Trophoblast cell (in vitro differentiated cells and primary cell): ENCODE measurements around the gene FXYD6.

Source experiments
- DNase-seq, 2 donors: peaks; one replicate each; pipeline ENCODE4 v3.0.0-alpha.2; 2016
- H2AFZ ChIP-seq: 2 replicates; pipeline ENCODE4 v1.6.1; 2013; ENCODE audit warnings: low read length, moderate library complexity, mild to moderate bottlenecking; ENCODE audit not compliant: insufficient read depth, poor library complexity
- H2AK5ac ChIP-seq: 2 replicates; pipeline ENCODE4 v1.6.1; 2013; ENCODE audit warnings: mild to moderate bottlenecking, low read length
- H2BK120ac ChIP-seq: 2 replicates; pipeline ENCODE4 v1.6.1; 2013; ENCODE audit warnings: low read length, mild to moderate bottlenecking, moderate library complexity; ENCODE audit not compliant: insufficient read depth, poor library complexity
- H2BK12ac ChIP-seq: 2 replicates; pipeline ENCODE4 v1.6.1; 2013; ENCODE audit warnings: mild to moderate bottlenecking, low read length, moderate library complexity
- H2BK5ac ChIP-seq: 2 replicates; pipeline ENCODE4 v1.6.1; 2013; ENCODE audit warnings: low read length, low read depth, moderate library complexity, mild to moderate bottlenecking; ENCODE audit not compliant: poor library complexity
- H3K14ac ChIP-seq: 2 replicates; pipeline ENCODE4 v1.6.1; 2013; ENCODE audit warnings: mild to moderate bottlenecking, low read length
- H3K18ac ChIP-seq: 2 replicates; pipeline ENCODE4 v1.6.1; 2013; ENCODE audit warnings: mild to moderate bottlenecking, low read length
- H3K23ac ChIP-seq: 2 replicates; pipeline ENCODE4 v1.6.1; 2013; ENCODE audit warnings: low read length
- H3K27ac ChIP-seq: 2 replicates; pipeline ENCODE4 v1.5.1; 2013; ENCODE audit warnings: low read depth, mild to moderate bottlenecking, inconsistent platforms, low read length, moderate library complexity
- H3K27me3 ChIP-seq: 2 replicates; pipeline ENCODE4 v1.6.1; 2013; ENCODE audit warnings: inconsistent platforms, mild to moderate bottlenecking, low read length, moderate library complexity; ENCODE audit not compliant: insufficient read depth
- H3K36me3 ChIP-seq, 2 experiments: 1 replicate in 1 of 2; 2 replicates in 1 of 2; pipeline ENCODE4 v1.6.1; 2013; ENCODE audit warnings: low read length in 2 of 2, mild to moderate bottlenecking in 2 of 2, moderate library complexity in 1 of 2; ENCODE audit not compliant: insufficient read depth in 2 of 2, control insufficient read depth in 1 of 2
- H3K4ac ChIP-seq: 2 replicates; pipeline ENCODE4 v1.6.1; 2013; ENCODE audit warnings: low read depth, mild to moderate bottlenecking, low read length, moderate library complexity
- H3K4me1 ChIP-seq, 2 experiments: 1 replicate in 1 of 2; 2 replicates in 1 of 2; pipeline ENCODE4 v1.6.1; 2013; ENCODE audit warnings: low read length in 2 of 2, mild to moderate bottlenecking in 2 of 2, moderate library complexity in 1 of 2; ENCODE audit not compliant: insufficient read depth in 2 of 2, control insufficient read depth in 1 of 2
- H3K4me2 ChIP-seq: 2 replicates; pipeline ENCODE4 v1.6.1; 2013; ENCODE audit warnings: inconsistent platforms, mild to moderate bottlenecking, low read length, moderate library complexity
- H3K4me3 ChIP-seq: 2 replicates; pipeline ENCODE4 v1.5.1; 2013; ENCODE audit warnings: mild to moderate bottlenecking, low read depth, low read length, inconsistent platforms
- H3K79me1 ChIP-seq: one replicate; pipeline ENCODE4 v1.6.1; 2013; ENCODE audit warnings: low read length
- H3K79me2 ChIP-seq: 2 replicates; pipeline ENCODE4 v1.6.1; 2013; ENCODE audit warnings: low read length, mild to moderate bottlenecking; ENCODE audit not compliant: control insufficient read depth, insufficient read depth, poor library complexity
- H3K9ac ChIP-seq: 2 replicates; pipeline ENCODE4 v1.6.1; 2013; ENCODE audit warnings: mild to moderate bottlenecking, low read length
- H3K9me3 ChIP-seq: 2 replicates; pipeline ENCODE4 v1.6.1; 2013; ENCODE audit warnings: low read depth, mild to moderate bottlenecking, control low read depth, inconsistent platforms, low read length; ENCODE audit not compliant: insufficient read depth
- H4K12ac ChIP-seq: 2 replicates; pipeline ENCODE4 v1.6.1; 2013; ENCODE audit warnings: low read depth, mild to moderate bottlenecking, low read length, moderate library complexity
- H4K8ac ChIP-seq: 2 replicates; pipeline ENCODE4 v1.6.1; 2013; ENCODE audit warnings: low read depth, mild to moderate bottlenecking, low read length, moderate library complexity
- H4K91ac ChIP-seq: one replicate; pipeline ENCODE4 v1.6.1; 2013; ENCODE audit warnings: low read depth, mild to moderate bottlenecking, low read length, moderate library complexity
- WGBS: extraction: QIAGEN DNeasy Blood & Tissue Kit; methylation state at CpG from one replicate; pipeline ENCODE4 v1.1.7; 2013; ENCODE audit warnings: missing lambda C conversion rate; ENCODE audit not compliant: insufficient read length, insufficient coverage; ENCODE audit errors: extremely low coverage; 5-methylcytosine and 5-hydroxymethylcytosine counted together

Gene FXYD6

GRCh38 chr11:117913736-117914397, 37.4 kb upstream of the FXYD6 start:
- no peak overlapping the region for H3K14ac ChIP-seq
- no peak overlapping the region for H2AFZ ChIP-seq
- no peak overlapping the region for H4K8ac ChIP-seq
- no peak overlapping the region for H3K18ac ChIP-seq
- H3K79me2 ChIP-seq = no peaks in the 10 kb centered on the region
- H3K9ac ChIP-seq = no peak overlapping the region
- no peaks in the 10 kb centered on the region for H3K79me1 ChIP-seq
- no peak overlapping the region for H4K12ac ChIP-seq
- H3K36me3 ChIP-seq = no peaks in the 10 kb centered on the region
- no peak overlapping the region for H2AK5ac ChIP-seq
- H3K27ac ChIP-seq = no peak overlapping the region
- peaks cover 3% of the 10 kb centered on the region for H3K9me3 ChIP-seq
- no peak overlapping the region for H3K4ac ChIP-seq
- no CpG with 5 or more reads among the region's 9 CpGs for WGBS
- H2BK5ac ChIP-seq = no peak overlapping the region
- no peak overlapping the region for H2BK120ac ChIP-seq
- H3K4me2 ChIP-seq = no peak overlapping the region
- H3K4me3 ChIP-seq = no peak overlapping the region
- no peak overlapping the region for H4K91ac ChIP-seq
- H2BK12ac ChIP-seq = no peak overlapping the region
- no peak overlapping the region for H3K23ac ChIP-seq
- H3K4me1 ChIP-seq = peaks cover 0 to 9% of the 10 kb centered on the region in 2 experiments
- H3K27me3 ChIP-seq = no peaks in the 10 kb centered on the region
- no peak for DNase-seq

- no peak for DNase-seq
- no peak overlapping the region for H2AK5ac ChIP-seq
- peaks cover 6 to 16% of the 10 kb centered on the region in 2 experiments for H3K4me1 ChIP-seq
- no peak overlapping the region for H4K12ac ChIP-seq
- no peak overlapping the region for H2BK12ac ChIP-seq
- H3K4me3 ChIP-seq = no peak overlapping the region
- no peak overlapping the region for H4K8ac ChIP-seq
- no peak overlapping the region for H3K27ac ChIP-seq
- no peak overlapping the region for H2BK120ac ChIP-seq
- H3K14ac ChIP-seq = no peak overlapping the region
- no peaks in the 10 kb centered on the region for H3K36me3 ChIP-seq
- no peaks in the 10 kb centered on the region for H3K27me3 ChIP-seq
- no peak overlapping the region for H3K18ac ChIP-seq
- no peak overlapping the region for H3K4me2 ChIP-seq
- H3K79me1 ChIP-seq = peaks cover under 1% of the 10 kb centered on the region
- no peak overlapping the region for H2AFZ ChIP-seq
- no peak overlapping the region for H3K4ac ChIP-seq
- peaks cover 3% of the 10 kb centered on the region for H3K9me3 ChIP-seq
- H3K79me2 ChIP-seq = no peaks in the 10 kb centered on the region
- no peak overlapping the region for H2BK5ac ChIP-seq
- no peak overlapping the region for H3K23ac ChIP-seq
- H3K9ac ChIP-seq = no peak overlapping the region
- H4K91ac ChIP-seq = no peak overlapping the region
- no CpG with 5 or more reads among the region's 7 CpGs for WGBS
Observed at GRCh38 chr11:117912497-117912896, 36.0 kb upstream of the FXYD6 start.

- H3K4me2 ChIP-seq = no peak overlapping the region
- peaks cover 10 to 19% of the 10 kb centered on the region in 2 experiments for H3K4me1 ChIP-seq
- H3K79me1 ChIP-seq = peaks cover 2% of the 10 kb centered on the region
- no peak for DNase-seq
- no peak overlapping the region for H3K9ac ChIP-seq
- H3K9me3 ChIP-seq = peaks cover 3% of the 10 kb centered on the region
- WGBS = no CpG with 5 or more reads among the region's 3 CpGs
- no peak overlapping the region for H4K91ac ChIP-seq
- H3K27me3 ChIP-seq = no peaks in the 10 kb centered on the region
- H3K4me3 ChIP-seq = no peak overlapping the region
- H2BK120ac ChIP-seq = no peak overlapping the region
- H4K8ac ChIP-seq = no peak overlapping the region
- no peak overlapping the region for H3K27ac ChIP-seq
- no peak overlapping the region for H4K12ac ChIP-seq
- H3K18ac ChIP-seq = no peak overlapping the region
- no peak overlapping the region for H3K23ac ChIP-seq
- H2AFZ ChIP-seq = no peak overlapping the region
- H2AK5ac ChIP-seq = no peak overlapping the region
- no peak overlapping the region for H3K4ac ChIP-seq
- H3K36me3 ChIP-seq = no peaks in the 10 kb centered on the region
- no peak overlapping the region for H3K14ac ChIP-seq
- no peak overlapping the region for H2BK5ac ChIP-seq
- no peaks in the 10 kb centered on the region for H3K79me2 ChIP-seq
- H2BK12ac ChIP-seq = no peak overlapping the region
Observed at GRCh38 chr11:117911694-117912093, 35.2 kb upstream of the FXYD6 start.

GRCh38 chr11:117910941-117911655, 34.6 kb upstream of the FXYD6 start:
- H3K14ac ChIP-seq = no peak overlapping the region
- H3K36me3 ChIP-seq = no peaks in the 10 kb centered on the region
- H2AFZ ChIP-seq = no peak overlapping the region
- peaks cover 2% of the 10 kb centered on the region for H3K79me1 ChIP-seq
- H3K4me1 ChIP-seq = peaks cover 10 to 19% of the 10 kb centered on the region in 2 experiments
- H3K27me3 ChIP-seq = no peaks in the 10 kb centered on the region
- no peak overlapping the region for H3K27ac ChIP-seq
- H2AK5ac ChIP-seq = no peak overlapping the region
- H2BK12ac ChIP-seq = no peak overlapping the region
- H2BK120ac ChIP-seq = no peak overlapping the region
- no peak overlapping the region for H3K4ac ChIP-seq
- H3K4me3 ChIP-seq = no peak overlapping the region
- no peak overlapping the region for H3K23ac ChIP-seq
- no peak overlapping the region for H3K9ac ChIP-seq
- no peak overlapping the region for H2BK5ac ChIP-seq
- H4K91ac ChIP-seq = no peak overlapping the region
- H3K79me2 ChIP-seq = no peaks in the 10 kb centered on the region
- H3K4me2 ChIP-seq = no peak overlapping the region
- H4K12ac ChIP-seq = no peak overlapping the region
- WGBS = no CpG with 5 or more reads among the region's 12 CpGs
- H3K9me3 ChIP-seq = peaks cover 3% of the 10 kb centered on the region
- H3K18ac ChIP-seq = no peak overlapping the region
- H4K8ac ChIP-seq = no peak overlapping the region
- DNase-seq = no peak
